ENCODE results near the gene MT1E. TPM values are rescaled to one million over a fixed set of nuclear protein-coding genes. Genes with fewer than 3 reads are reported as not detected.

MT1E gene
- total and polyA plus RNA-seq, 2 of the 13 experiments (the other 11 are each of a cell fraction or from before 2014, with no cell fraction given): 110 to 1,072 TPM

DNA sequence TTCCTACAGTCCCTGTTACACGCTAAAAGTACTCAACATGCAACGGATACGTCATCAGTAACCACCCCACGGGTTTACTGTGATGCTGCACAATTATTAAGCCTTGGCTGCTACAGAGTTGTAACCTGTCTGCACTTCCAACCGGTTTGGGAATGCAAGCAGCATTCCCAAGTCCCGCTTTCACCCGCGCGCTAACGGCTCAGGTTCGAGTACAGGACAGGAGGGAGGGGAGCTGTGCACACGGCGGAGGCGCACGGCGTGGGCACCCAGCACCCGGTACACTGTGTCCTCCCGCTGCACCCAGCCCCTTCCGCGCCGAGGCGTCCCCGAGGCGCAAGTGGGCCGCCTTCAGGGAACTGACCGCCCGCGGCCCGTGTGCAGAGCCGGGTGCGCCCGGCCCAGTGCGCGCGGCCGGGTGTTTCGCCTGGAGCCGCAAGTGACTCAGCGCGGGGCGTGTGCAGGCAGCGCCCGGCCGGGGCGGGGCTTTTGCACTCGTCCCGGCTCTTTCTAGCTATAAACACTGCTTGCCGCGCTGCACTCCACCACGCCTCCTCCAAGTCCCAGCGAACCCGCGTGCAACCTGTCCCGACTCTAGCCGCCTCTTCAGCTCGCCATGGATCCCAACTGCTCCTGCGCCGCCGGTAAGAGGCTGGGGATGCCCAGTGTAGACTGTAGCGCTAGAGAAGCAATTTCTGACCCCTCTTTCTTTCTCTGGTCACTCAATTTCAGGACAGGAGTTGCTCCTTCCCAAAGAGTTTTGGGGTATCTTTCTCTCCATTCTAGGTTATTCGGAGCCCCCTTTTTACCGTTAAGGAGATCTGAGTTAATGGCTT, 17.3 kb upstream of the MT1E start, which contains the start of gene MT2A (continued):
- TF ChIP-seq, protein P1, sequence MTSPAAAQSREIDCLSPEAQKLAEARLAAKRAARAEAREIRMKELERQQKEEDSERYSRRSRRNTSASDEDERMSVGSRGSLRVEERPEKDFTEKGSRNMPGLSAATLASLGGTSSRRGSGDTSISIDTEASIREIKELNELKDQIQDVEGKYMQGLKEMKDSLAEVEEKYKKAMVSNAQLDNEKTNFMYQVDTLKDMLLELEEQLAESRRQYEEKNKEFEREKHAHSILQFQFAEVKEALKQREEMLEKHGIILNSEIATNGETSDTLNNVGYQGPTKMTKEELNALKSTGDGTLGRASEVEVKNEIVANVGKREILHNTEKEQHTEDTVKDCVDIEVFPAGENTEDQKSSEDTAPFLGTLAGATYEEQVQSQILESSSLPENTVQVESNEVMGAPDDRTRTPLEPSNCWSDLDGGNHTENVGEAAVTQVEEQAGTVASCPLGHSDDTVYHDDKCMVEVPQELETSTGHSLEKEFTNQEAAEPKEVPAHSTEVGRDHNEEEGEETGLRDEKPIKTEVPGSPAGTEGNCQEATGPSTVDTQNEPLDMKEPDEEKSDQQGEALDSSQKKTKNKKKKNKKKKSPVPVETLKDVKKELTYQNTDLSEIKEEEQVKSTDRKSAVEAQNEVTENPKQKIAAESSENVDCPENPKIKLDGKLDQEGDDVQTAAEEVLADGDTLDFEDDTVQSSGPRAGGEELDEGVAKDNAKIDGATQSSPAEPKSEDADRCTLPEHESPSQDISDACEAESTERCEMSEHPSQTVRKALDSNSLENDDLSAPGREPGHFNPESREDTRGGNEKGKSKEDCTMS (CRISPR knock-in tag; conservative IDR thresholded peaks at IDR 0.05): no peak
- TF ChIP-seq GPN1 (CRISPR knock-in tag; IDR thresholded peaks at IDR 0.05; ENCODE audit: borderline replicate concordance) (0 out of 2 replicates have a peak, but pooled peaks have one; percentile 48), ZNF431 (CRISPR knock-in tag; IDR thresholded peaks at IDR 0.05; ENCODE audit: borderline replicate concordance, low read depth) (peak; percentile 82; the same call in 1 of the 2 replicates), ZSCAN12 (CRISPR knock-in tag; IDR thresholded peaks at IDR 0.05) (peak; percentile 93; the same call in 1 of the 2 replicates), NR2F6 (IDR thresholded peaks at IDR 0.05) (no peak), NR2F6 (CRISPR knock-in tag; IDR thresholded peaks at IDR 0.05) (no peak), ZNF326 (CRISPR knock-in tag; IDR thresholded peaks at IDR 0.05; ENCODE audit: borderline replicate concordance) (no peak), ZNF44 (CRISPR knock-in tag; IDR thresholded peaks at IDR 0.05) (no peak), ZNF607 (CRISPR knock-in tag; IDR thresholded peaks at IDR 0.05; ENCODE audit: borderline replicate concordance) (peak; percentile 89; the same call in 1 of the 2 replicates), ZNF224 (CRISPR knock-in tag; IDR thresholded peaks at IDR 0.05) (peak; percentile 63; the same call in 1 of the 2 replicates), FOXK1 (CRISPR knock-in tag; IDR thresholded peaks at IDR 0.05; ENCODE audit: borderline replicate concordance, low read depth) (peak; percentile 39; the same call in 1 of the 2 replicates), KAT7 (CRISPR knock-in tag; IDR thresholded peaks at IDR 0.05; ENCODE audit: borderline replicate concordance) (peak; percentile 69; the same call in 1 of the 2 replicates), DMTF1 (CRISPR knock-in tag; IDR thresholded peaks at IDR 0.05) (no peak), EED (CRISPR knock-in tag; IDR thresholded peaks at IDR 0.05) (no peak; the same call in 1 of the 2 replicates), ZNF329 (CRISPR knock-in tag; IDR thresholded peaks at IDR 0.05; ENCODE audit: low read depth) (peak; percentile 77), ZNF292 (CRISPR knock-in tag; IDR thresholded peaks at IDR 0.05; ENCODE audit: borderline replicate concordance, low read depth) (no peak; the same call in none of the 2 replicates), SSRP1 (CRISPR knock-in tag; IDR thresholded peaks at IDR 0.05) (no peak), ZNF7 (CRISPR knock-in tag; IDR thresholded peaks at IDR 0.05) (no peak), ZNF101 (CRISPR knock-in tag; IDR thresholded peaks at IDR 0.05; ENCODE audit: borderline replicate concordance, low read depth) (no peak), KLF11 (CRISPR knock-in tag; IDR thresholded peaks at IDR 0.05) (peak; percentile 14; the same call in 1 of the 2 replicates), MYPOP (CRISPR knock-in tag; IDR thresholded peaks at IDR 0.05) (peak; percentile 99), MAFF (IDR thresholded peaks at IDR 0.05; ENCODE audit: low read depth, low read length) (no peak)
- TF ChIP-seq, protein P2, sequence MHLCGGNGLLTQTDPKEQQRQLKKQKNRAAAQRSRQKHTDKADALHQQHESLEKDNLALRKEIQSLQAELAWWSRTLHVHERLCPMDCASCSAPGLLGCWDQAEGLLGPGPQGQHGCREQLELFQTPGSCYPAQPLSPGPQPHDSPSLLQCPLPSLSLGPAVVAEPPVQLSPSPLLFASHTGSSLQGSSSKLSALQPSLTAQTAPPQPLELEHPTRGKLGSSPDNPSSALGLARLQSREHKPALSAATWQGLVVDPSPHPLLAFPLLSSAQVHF (CRISPR knock-in tag; IDR thresholded peaks at IDR 0.05): peak; percentile 83
- TF ChIP-seq, protein P3, sequence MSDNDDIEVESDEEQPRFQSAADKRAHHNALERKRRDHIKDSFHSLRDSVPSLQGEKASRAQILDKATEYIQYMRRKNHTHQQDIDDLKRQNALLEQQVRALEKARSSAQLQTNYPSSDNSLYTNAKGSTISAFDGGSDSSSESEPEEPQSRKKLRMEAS (IDR thresholded peaks at IDR 0.05): peak; percentile 91

Measured in HepG2 (cell line).